HG03460 (cell line): ENCODE results near the gene PRLHR.

Source experiments
- ATAC-seq: cut with Tn5 transposase; IDR thresholded peaks from one replicate; pipeline ENCODE4 v1.9.1; 2021; ENCODE audit not compliant: unreplicated experiment

PRLHR gene

GRCh38 chr10:118564114-118564513, 31.3 kb downstream of the PRLHR start:
- no peak for ATAC-seq

- no peak for ATAC-seq
Observed at GRCh38 chr10:118563373-118563890, 32.0 kb downstream of the PRLHR start.

- no peak for ATAC-seq
Observed at GRCh38 chr10:118562851-118563250, 32.6 kb downstream of the PRLHR start.

GRCh38 chr10:118557946-118558345, 37.5 kb downstream of the PRLHR start:
- ATAC-seq, result no peak

- ATAC-seq, result no peak
Observed at GRCh38 chr10:118551535-118552100, 43.8 kb downstream of the PRLHR start.

- ATAC-seq, result no peak
Observed at GRCh38 chr10:118547282-118547681, 48.2 kb downstream of the PRLHR start.

GRCh38 chr10:118546479-118546878, 49.0 kb downstream of the PRLHR start:
- ATAC-seq, result no peak

GRCh38 chr10:118545381-118545780, 50.1 kb downstream of the PRLHR start:
- no peak for ATAC-seq

- ATAC-seq, result no peak
Observed at GRCh38 chr10:118544401-118544948, 51.0 kb downstream of the PRLHR start.

GRCh38 chr10:118543714-118544400, 51.6 kb downstream of the PRLHR start:
- peak; percentile 81 for ATAC-seq

GRCh38 chr10:118542745-118543144, 52.7 kb downstream of the PRLHR start:
- ATAC-seq, result no peak

- no peak for ATAC-seq
Observed at GRCh38 chr10:118542205-118542604, 53.2 kb downstream of the PRLHR start.

- ATAC-seq, result no peak
Observed at GRCh38 chr10:118541718-118542117, 53.7 kb downstream of the PRLHR start.
